Regular cardiac myocyte (primary cell): Measurements from ENCODE around the gene LUZP1. TPM values are rescaled to one million over a fixed set of nuclear protein-coding genes. Genes with fewer than 3 reads are reported as not detected.

Experiments
- total RNA-seq: library from RNA; depleted of rRNA; stranded (reverse); fragments of >200 nt; gene quantifications from 2 replicates; pipeline ENCODE4 v1.2.3, GENCODE V29; 2014

LUZP1 gene
- total RNA-seq: 16.3 and 32.2 TPM in 2 replicates

GRCh38 chr1:23168445-23169194 lies at the start of gene LUZP1:
LUZP1 (minus strand) TSS chr1:23168856.

GRCh38 chr1:23217421-23218115 lies 48.9 kb upstream of the LUZP1 start, which contains the start of gene HTR1D:
HTR1D (minus strand) TSS chr1:23217502; CDS start chr1:23194219, 23,283 bp downstream.

Other genes with a start within 250 kb of the LUZP1 start
- not detected in 2 replicates for gene LACTBL1, start 196.0 kb downstream of the LUZP1 start, total RNA-seq
- not detected in 2 replicates for gene TEX46, start 153.0 kb downstream of the LUZP1 start, total RNA-seq
- 86.0 and 116 TPM in 2 replicates for gene KDM1A, start 149.4 kb downstream of the LUZP1 start, total RNA-seq
- gene HTR1D, start 48.6 kb upstream of the LUZP1 start, total RNA-seq: not detected in 2 replicates
- 53.8 and 103 TPM in 2 replicates for gene HNRNPR, start 175.4 kb upstream of the LUZP1 start, total RNA-seq
- 14.6 and 26.8 TPM in 2 replicates for gene ZNF436, start 201.0 kb upstream of the LUZP1 start, total RNA-seq